Inferior parietal cortex (tissue), 1 donor: Measurements from ENCODE around the gene ITGA6.

Experiments
- DNase-seq: peaks from one replicate; pipeline ENCODE4 v3.0.0-alpha.2; 2016; ENCODE audit errors: extremely low spot score

Gene ITGA6

GRCh38 chr2:172416447-172417058 lies 10.8 kb upstream of the ITGA6 start:
- DNase-seq: no peak

GRCh38 chr2:172420216-172420615 lies 7.2 kb upstream of the ITGA6 start:
- no peak for DNase-seq

- no peak for DNase-seq
Observed at GRCh38 chr2:172423160-172423559, 4.2 kb upstream of the ITGA6 start.

GRCh38 chr2:172425336-172425735 lies 2.0 kb upstream of the ITGA6 start:
- no peak for DNase-seq

- DNase-seq: no peak
Observed at GRCh38 chr2:172426635-172427255, 641 bp upstream of the ITGA6 start.

GRCh38 chr2:172427990-172428831 lies 825 bp downstream of the ITGA6 start:
- no peak for DNase-seq

- DNase-seq: no peak
Observed at GRCh38 chr2:172428832-172429210, 1.4 kb downstream of the ITGA6 start.

GRCh38 chr2:172429301-172429968 lies 2.0 kb downstream of the ITGA6 start:
- no peak for DNase-seq

GRCh38 chr2:172430027-172430426 lies 2.6 kb downstream of the ITGA6 start:
- no peak for DNase-seq

GRCh38 chr2:172430678-172431077 lies 3.3 kb downstream of the ITGA6 start:
- no peak for DNase-seq

GRCh38 chr2:172431463-172431862 lies 4.1 kb downstream of the ITGA6 start:
- DNase-seq: no peak

- DNase-seq: no peak
Observed at GRCh38 chr2:172431993-172432392, 4.6 kb downstream of the ITGA6 start.

- DNase-seq: no peak
Observed at GRCh38 chr2:172433144-172433543, 5.8 kb downstream of the ITGA6 start.

GRCh38 chr2:172434821-172435605 lies 7.6 kb downstream of the ITGA6 start:
- DNase-seq: no peak

- no peak for DNase-seq
Observed at GRCh38 chr2:172435606-172435911, 8.2 kb downstream of the ITGA6 start.

- DNase-seq: no peak
Observed at GRCh38 chr2:172436889-172437288, 9.5 kb downstream of the ITGA6 start.

GRCh38 chr2:172437419-172438341 lies 10.3 kb downstream of the ITGA6 start:
- no peak for DNase-seq

GRCh38 chr2:172438741-172439508 lies 11.5 kb downstream of the ITGA6 start:
- DNase-seq: no peak

- no peak for DNase-seq
Observed at GRCh38 chr2:172439509-172439860, 12.1 kb downstream of the ITGA6 start.

GRCh38 chr2:172439911-172440310 lies 12.5 kb downstream of the ITGA6 start:
- no peak for DNase-seq
